Activated naive CD4-positive, alpha-beta T cell treated with anti-CD3 and anti-CD28 coated beads for 36 hours (primary cell): ENCODE results near the gene AK8. TPM values are rescaled to one million over a fixed set of nuclear protein-coding genes. Genes with fewer than 3 reads are reported as not detected.

ENCODE experiments used
- CTCF ChIA-PET: fragments of 350-600 bp; sonication (Branson Sonifier 250); formaldehyde crosslinking; loops from one replicate; lab custom pipeline; 2021; ENCODE audit warnings: antibody characterized with exemption; lab: Charles Lee
- DNase-seq: peaks from one replicate; pipeline ENCODE4 v3.0.0-alpha.2; 2020
- H3K27ac Mint-ChIP-seq: one replicate; pipeline ENCODE4 v1.8.0; 2021; ENCODE audit warnings: mild to moderate bottlenecking, mixed read lengths
- H3K27me3 Mint-ChIP-seq: one replicate; pipeline ENCODE4 v1.8.0; 2021; ENCODE audit warnings: low read depth, mixed read lengths
- H3K36me3 Mint-ChIP-seq: one replicate; pipeline ENCODE4 v1.8.0; 2021; ENCODE audit warnings: low read depth, mixed read lengths
- H3K4me1 Mint-ChIP-seq: one replicate; pipeline ENCODE4 v1.8.0; 2021; ENCODE audit warnings: low read depth, mixed read lengths
- H3K4me3 Mint-ChIP-seq: one replicate; pipeline ENCODE4 v1.8.0; 2021; ENCODE audit warnings: mild to moderate bottlenecking, moderate library complexity, mixed read lengths
- H3K9me3 Mint-ChIP-seq: one replicate; pipeline ENCODE4 v1.8.0; 2021; ENCODE audit warnings: mixed read lengths
- intact Hi-C: fragments of 100-400 bp; cut with micrococcal nuclease; formaldehyde crosslinking; loops from one replicate; pipeline ENCODE4 v1.15.1; 2023
- total RNA-seq, 2 experiments: library from RNA; stranded (reverse); gene quantifications; one replicate each; pipeline ENCODE4 v1.2.3, GENCODE V29; 2021

AK8 gene
- total RNA-seq, 2 experiments from 2014 or later, result not detected

GRCh38 chr9:132690696-132691095 lies 187.4 kb downstream of the AK8 start:
- no peak for DNase-seq
- H3K36me3 Mint-ChIP-seq, result peaks cover 51% of the 10 kb centered on the region
- peaks cover 9% of the 10 kb centered on the region for H3K9me3 Mint-ChIP-seq
- H3K27me3 Mint-ChIP-seq, result no peaks in the 10 kb centered on the region
- intact Hi-C loops, result no loop called here
- no peak overlapping the region for H3K4me3 Mint-ChIP-seq
- H3K27ac Mint-ChIP-seq, result no peak overlapping the region
- peaks cover 3% of the 10 kb centered on the region for H3K4me1 Mint-ChIP-seq
- CTCF ChIA-PET, result no interaction called here

- Mint-ChIP-seq H3K36me3 (peaks cover 50% of the 10 kb centered on the region), H3K27me3 (no peaks in the 10 kb centered on the region), H3K4me1 (peaks cover 27% of the 10 kb centered on the region), H3K27ac (no peak overlapping the region), H3K9me3 (no peaks in the 10 kb centered on the region), H3K4me3 (no peak overlapping the region)
- intact Hi-C loops, result no loop called here
- no peak for DNase-seq
- CTCF ChIA-PET, result no interaction called here
These were observed 194.2 kb downstream of the AK8 start for GRCh38 chr9:132683873-132684272.

GRCh38 chr9:132681561-132681960 lies 196.5 kb downstream of the AK8 start:
- Mint-ChIP-seq H3K27ac (no peak overlapping the region), H3K9me3 (no peaks in the 10 kb centered on the region), H3K4me1 (peaks cover 29% of the 10 kb centered on the region), H3K36me3 (peaks cover 54% of the 10 kb centered on the region), H3K4me3 (no peak overlapping the region), H3K27me3 (no peaks in the 10 kb centered on the region)
- no peak for DNase-seq
- CTCF ChIA-PET, result no interaction called here
- intact Hi-C loops, result no loop called here

GRCh38 chr9:132679946-132680625 lies 198.0 kb downstream of the AK8 start:
- Mint-ChIP-seq H3K27ac (no peak overlapping the region), H3K4me3 (no peak overlapping the region), H3K9me3 (no peaks in the 10 kb centered on the region), H3K4me1 (peaks cover 34% of the 10 kb centered on the region), H3K27me3 (no peaks in the 10 kb centered on the region), H3K36me3 (peaks cover 44% of the 10 kb centered on the region)
- CTCF ChIA-PET, result interaction anchor here (0.6 to 0.8 kb wide), 2 partner anchors 11 to 14 kb away, joined by 3 read pairs; no protein-coding TSS in a partner anchor
- intact Hi-C loops, result no loop called here
- DNase-seq, result no peak

GRCh38 chr9:132677976-132678375 lies 200.1 kb downstream of the AK8 start:
- H3K27me3 Mint-ChIP-seq, result no peaks in the 10 kb centered on the region
- H3K9me3 Mint-ChIP-seq, result no peaks in the 10 kb centered on the region
- no peak overlapping the region for H3K4me3 Mint-ChIP-seq
- no peak overlapping the region for H3K27ac Mint-ChIP-seq
- DNase-seq, result no peak
- H3K36me3 Mint-ChIP-seq, result peaks cover 34% of the 10 kb centered on the region
- peaks cover 48% of the 10 kb centered on the region for H3K4me1 Mint-ChIP-seq
- intact Hi-C loops, result no loop called here
- CTCF ChIA-PET, result interaction anchor here (0.6 kb wide), 2 partner anchors 110 to 323 kb away, joined by 3 to 7 read pairs; partner anchors contain the start of gene SETX

Other genes starting within 250 kb of the AK8 start
- 10 to 100 TPM; 13.7 to 15.0 TPM for gene DDX31, start 208.3 kb downstream of the AK8 start, total RNA-seq
- 1 to 10 TPM; 8.2 to 9.4 TPM for gene GTF3C4, start 207.8 kb downstream of the AK8 start, total RNA-seq
- gene SPACA9, start 614 bp upstream of the AK8 start, total RNA-seq, result 1 to 10 TPM; 2.5 to 2.9 TPM
- gene TSC1, start 66.3 kb upstream of the AK8 start, total RNA-seq, result 10 to 100 TPM; 18.8 to 19.7 TPM
- gene GFI1B, start 100.4 kb upstream of the AK8 start, total RNA-seq, result not detected
- gene GTF3C5, start 152.7 kb upstream of the AK8 start, total RNA-seq, result 100 to 1,000 TPM; 102 to 108 TPM
- 1 to 10 TPM; 2.1 to 2.2 TPM for gene CEL, start 183.7 kb upstream of the AK8 start, total RNA-seq
- gene RALGDS, start 243.0 kb upstream of the AK8 start, total RNA-seq, result 10 to 100 TPM; 29.5 to 32.5 TPM